COLO668 (cell line): ENCODE results near the gene CLSTN3.

Experiments used
- DNase-seq: peaks from one replicate; lab custom pipeline; 2025; ENCODE audit not compliant: unreplicated experiment; lab: John Stamatoyannopoulos, UW

CLSTN3 gene

GRCh38 chr12:7146906-7147305 lies 16.7 kb downstream of the CLSTN3 start:
- DNase-seq = no peak

DNA sequence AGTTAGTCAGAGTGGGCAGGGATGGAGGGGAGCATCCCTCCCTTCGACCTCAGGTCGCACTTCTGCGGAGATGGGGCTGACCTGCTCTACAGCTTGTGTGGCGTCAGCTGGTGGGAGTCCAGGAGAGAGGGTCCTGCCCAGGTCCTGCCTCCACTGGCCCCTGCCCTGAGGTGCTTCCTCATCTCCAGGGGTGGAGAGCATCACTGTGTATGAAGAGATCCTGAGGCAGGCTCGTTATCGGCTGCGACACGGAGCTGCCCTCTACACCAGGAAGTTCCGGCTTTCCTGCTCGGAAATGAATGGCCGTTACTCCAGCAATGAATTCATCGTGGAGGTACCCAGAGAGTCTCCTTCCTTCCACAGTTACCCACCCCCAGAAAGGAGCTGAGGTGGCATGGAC lies 20.2 kb downstream of the CLSTN3 start:
- DNase-seq = no peak

GRCh38 chr12:7150841-7151240 lies 20.7 kb downstream of the CLSTN3 start:
- no peak for DNase-seq

DNA sequence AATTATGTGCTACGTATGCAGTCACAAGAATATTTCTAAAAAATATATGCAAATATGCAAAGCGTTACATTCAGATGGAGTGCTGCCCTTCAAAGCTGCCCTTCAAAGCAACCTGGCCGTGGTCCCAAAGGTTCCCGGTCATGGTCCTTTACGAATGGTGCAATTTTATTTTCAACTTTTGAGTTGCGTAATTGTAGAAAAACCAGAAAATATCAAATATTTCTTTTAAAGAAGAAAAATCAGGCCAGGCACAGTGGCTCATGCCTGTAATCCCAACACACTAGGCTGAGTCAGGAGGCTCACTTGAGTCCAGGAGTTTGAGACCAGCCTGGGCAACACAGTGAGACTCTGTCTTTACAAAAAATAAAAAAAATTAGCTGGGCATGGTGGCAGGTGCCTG lies 21.4 kb downstream of the CLSTN3 start:
- no peak for DNase-seq

DNA sequence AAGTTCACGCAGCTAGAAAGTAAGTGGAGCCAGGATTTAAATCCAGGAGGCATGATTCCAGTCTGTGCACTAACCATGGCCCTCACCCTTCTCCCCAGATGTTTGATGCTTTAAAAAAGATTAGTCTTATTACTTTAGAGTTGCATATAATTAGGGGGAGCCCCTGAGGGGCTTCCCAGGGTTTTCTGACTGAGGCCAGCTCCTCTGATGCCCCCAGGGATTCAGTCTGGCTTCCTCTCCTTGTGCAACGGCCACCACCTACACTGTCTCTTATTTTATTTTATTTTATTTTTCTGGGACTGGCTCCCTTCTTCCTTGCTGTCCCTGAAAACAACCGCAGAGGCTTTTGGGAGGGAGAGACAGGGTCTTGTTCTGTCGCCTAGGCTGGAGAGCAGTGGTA lies 22.6 kb downstream of the CLSTN3 start:
- no peak for DNase-seq

DNA sequence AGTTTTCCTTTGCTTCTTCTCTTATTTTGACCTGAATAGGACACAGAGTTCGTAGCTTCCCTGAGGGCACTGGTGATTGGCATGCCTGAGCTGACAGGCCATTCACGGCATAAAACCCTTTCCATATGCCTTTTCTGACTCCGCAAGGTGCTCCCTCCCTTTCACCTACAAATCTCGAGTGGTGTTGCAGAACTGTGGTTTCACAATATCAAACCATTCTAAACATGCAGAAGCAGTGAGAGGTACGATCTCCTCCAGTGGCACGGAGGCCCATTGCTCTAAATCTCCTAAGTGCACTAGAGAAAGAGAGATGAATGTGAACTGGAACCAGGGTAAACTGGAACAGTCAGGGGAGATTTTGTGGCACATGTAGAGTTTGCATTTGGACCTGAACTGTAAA lies 23.9 kb downstream of the CLSTN3 start:
- DNase-seq = no peak

DNA sequence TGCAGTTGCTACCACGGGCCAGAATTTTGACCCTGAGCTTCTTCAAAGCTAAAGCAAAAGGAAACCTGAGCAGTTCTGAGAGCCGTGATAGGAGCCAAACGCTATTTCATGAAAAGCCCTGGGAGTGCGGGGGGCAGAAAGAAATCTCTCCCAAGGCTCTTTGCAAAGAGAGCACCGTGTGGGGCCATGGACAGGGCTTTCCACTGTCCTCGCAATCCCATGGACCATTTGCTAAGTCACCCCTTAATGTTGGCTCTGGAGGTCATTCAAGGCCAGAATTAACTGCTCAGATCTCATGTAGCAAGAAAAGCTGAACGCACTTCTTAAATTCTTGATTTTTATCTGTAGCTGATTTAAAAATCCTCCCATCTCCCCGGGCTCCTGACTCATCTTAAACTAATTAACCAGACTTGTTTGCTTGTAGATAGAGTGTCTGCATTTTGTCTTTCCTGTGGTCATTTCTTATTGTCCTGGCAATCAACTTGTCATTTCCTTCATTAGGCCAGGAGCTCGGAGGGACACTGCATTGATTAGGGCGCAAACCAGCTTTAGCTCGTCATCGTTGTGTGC lies 24.8 kb downstream of the CLSTN3 start:
- DNase-seq = no peak

DNA sequence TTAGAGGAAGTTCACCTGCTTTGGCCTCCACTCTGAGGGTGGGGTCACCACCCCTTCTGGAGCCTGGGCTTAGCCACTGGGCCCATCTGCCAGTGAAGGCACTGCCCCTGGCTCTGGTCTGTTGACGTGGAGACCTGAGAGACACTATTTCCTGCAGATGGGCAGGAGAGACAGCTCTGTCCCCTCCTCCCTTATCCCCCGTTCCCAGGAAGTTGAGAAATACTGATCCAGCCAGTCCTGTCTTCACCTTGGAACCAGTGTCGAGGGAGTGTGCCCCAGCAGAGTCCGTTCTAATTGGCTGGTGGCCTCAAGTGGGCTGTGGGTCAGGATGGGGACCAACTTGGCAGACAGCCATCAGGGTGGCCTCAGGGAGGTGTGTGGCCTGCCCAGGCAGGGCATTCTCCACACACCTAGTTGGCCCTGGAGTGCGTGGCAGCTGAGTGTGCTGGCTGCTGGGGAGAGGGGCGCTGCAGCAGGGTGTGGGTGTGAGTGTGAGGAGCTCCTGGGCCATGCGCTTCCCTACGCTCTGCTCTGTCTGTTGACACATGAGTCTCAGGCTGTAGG lies 25.4 kb downstream of the CLSTN3 start:
- DNase-seq = peak; percentile 58

DNA sequence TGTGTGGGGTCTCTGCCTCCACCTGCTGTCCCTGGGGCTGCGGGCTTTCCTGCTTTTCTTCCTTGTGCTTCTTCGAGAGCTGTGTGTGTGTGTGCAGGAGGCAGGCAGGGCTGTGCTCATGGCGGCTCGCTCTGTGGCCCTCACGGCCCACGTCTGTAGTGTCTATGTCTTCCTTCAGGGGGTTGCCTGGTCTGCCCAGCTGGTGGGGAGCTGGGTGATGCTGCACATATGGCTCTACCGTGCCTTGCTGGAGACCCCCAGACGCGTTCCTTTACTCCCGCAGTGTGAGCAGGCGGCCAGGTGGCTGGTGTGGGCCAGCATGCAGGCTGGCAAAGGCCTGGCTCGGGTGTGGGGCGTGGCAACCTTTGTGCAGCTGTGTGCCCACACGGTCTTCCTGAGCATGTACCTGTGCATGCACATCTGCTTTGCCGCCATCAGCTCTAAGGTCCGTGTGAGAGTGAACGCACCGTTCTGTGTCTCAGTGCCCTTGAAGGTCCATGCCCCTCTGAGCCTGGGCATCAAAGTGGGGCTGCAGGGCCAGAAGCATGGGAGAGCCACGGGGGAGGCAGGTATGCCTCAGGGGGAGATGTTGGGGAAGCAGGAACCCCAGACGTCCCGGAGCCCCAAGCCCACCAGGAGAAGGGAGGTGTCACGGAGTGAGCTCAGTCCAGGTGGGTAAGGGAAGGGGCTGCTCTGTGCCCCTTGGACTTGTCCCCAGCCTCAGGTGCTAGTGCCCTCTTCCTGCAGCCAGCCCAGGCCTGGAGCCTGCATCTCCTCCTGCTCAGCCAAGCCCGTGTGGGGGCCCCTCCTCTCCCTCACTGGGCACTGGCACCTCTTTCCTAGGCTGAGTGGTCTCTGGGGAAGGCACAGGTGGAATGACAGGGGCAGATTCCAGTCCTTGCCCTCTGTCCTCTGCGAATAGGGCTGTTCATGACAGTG lies 26.4 kb downstream of the CLSTN3 start:
- no peak for DNase-seq

- DNase-seq = no peak
Measured at GRCh38 chr12:7157391-7157790, 27.2 kb downstream of the CLSTN3 start.

- no peak for DNase-seq
Measured at GRCh38 chr12:7158781-7159609, 28.8 kb downstream of the CLSTN3 start.

- no peak for DNase-seq
Measured at GRCh38 chr12:7160183-7160582, 30.0 kb downstream of the CLSTN3 start.

DNA sequence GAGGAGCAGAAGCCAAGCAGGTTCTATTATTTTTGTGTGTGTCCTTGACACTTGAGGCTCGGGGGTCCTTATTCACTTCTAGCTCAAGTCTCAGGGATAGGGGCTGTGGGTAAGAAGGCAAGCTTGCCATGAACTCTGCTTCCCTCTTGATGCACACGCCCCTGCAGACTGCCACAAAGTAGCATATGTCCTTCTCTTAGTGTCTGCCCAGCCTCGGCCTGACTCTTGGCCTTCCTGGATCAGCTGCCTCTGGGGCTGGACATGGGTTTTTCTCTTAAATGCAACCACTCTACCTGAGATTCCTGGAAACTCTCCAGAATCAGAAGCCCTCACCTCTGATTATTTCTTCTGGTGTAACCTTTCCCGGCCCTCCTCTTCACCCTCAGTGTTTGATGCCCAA lies 31.2 kb downstream of the CLSTN3 start:
- no peak for DNase-seq

- no peak for DNase-seq
Measured at GRCh38 chr12:7161811-7162210, 31.6 kb downstream of the CLSTN3 start.

DNA sequence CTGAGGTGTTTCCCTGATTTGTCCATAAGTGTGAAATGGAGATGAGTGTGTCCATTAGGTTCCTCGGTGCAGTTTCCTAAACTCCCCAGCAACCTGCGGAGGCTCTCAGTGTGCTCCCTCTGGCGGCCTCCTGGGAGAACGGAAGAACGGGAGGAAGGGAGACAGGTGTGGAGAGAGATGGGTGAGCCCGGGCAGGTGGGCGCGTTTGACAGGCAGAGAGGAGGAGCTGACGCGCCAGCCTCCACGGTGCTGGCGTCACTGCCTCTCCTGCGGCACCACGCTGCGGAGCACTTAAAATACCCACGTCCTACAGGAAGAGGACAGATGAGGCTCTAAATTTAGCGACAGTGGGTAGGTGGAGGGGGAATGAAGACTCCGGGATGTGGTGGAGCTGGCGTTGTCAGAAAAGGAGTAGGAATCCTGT lies 32.5 kb downstream of the CLSTN3 start:
- DNase-seq = peak; percentile 83

DNA sequence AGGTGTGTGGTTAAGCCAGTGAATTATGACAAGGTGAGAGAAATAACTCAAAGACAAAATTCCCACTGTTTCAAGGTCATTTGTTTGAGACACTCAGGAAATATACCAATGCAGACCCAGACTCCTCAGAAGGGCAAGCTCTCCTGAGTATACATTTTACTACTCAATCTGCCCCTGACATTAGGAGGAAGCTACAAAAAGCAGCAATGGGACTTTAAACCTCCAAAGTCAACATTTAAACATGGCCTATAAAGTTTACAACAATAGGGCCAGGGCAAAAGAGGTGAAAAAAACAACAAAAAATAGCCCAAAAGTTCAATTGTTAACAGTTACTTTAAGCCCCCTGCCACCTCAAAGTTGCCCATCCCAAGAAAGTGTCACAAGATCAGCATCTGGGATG lies 39.8 kb downstream of the CLSTN3 start:
- DNase-seq = no peak

- no peak for DNase-seq
Measured at GRCh38 chr12:7171854-7172253, 41.7 kb downstream of the CLSTN3 start.

- DNase-seq = no peak
Measured at GRCh38 chr12:7175493-7175892, 45.3 kb downstream of the CLSTN3 start.

GRCh38 chr12:7176595-7176994 lies 46.4 kb downstream of the CLSTN3 start:
- no peak for DNase-seq

- no peak for DNase-seq
Measured at GRCh38 chr12:7178481-7178880, 48.3 kb downstream of the CLSTN3 start.

DNA sequence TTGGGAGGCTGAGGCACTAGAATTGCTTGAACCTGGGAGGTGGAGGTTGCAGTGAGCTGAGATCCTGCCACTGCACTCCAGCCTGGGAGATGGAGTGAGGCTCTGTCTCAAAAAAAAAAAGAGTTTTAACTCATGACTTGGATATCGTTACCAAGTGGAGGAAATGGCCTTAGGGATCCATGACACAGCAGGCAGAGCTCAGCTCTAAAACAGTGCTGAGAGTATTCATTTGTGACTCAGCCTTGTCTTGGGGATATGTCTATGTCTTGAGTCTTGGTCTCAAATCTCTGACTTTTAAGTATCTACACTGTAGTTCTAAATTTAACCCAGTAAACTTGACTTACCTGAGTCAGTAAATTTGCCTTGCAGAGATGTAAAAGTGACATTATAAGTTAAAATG lies 50.5 kb downstream of the CLSTN3 start:
- no peak for DNase-seq
